GM18507 (cell line): ENCODE data around the gene SFTPD.

Experiments
- DNase-seq: peaks from one replicate; pipeline ENCODE4 v3.0.0; 2011; ENCODE audit warnings: low read depth; ENCODE audit not compliant: insufficient read length; ENCODE audit errors: extremely low spot score
- FAIRE-seq: peaks from 2 replicates; lab custom pipeline; 2011; peaks lifted over from hg19 to GRCh38; lab: Jason Lieb, UNC

Gene SFTPD

GRCh38 chr10:79946271-79947082 is 2.4 kb downstream of the SFTPD start:
- FAIRE-seq, result no peak
- DNase-seq, result no peak

- FAIRE-seq (no peak), DNase-seq (no peak)
Observed at GRCh38 chr10:79944428-79945395, 4.2 kb downstream of the SFTPD start.

GRCh38 chr10:79943871-79944270 is 5.0 kb downstream of the SFTPD start:
- DNase-seq (no peak), FAIRE-seq (no peak)

- DNase-seq (no peak), FAIRE-seq (no peak)
Observed at GRCh38 chr10:79942261-79943185, 6.4 kb downstream of the SFTPD start.

- no peak for FAIRE-seq
- DNase-seq, result no peak
Observed at GRCh38 chr10:79941585-79942210, 7.2 kb downstream of the SFTPD start.

- FAIRE-seq, result no peak
- DNase-seq, result no peak
Observed at GRCh38 chr10:79941146-79941545, 7.8 kb downstream of the SFTPD start.

GRCh38 chr10:79940431-79940830 is 8.5 kb downstream of the SFTPD start:
- no peak for FAIRE-seq
- DNase-seq, result no peak

GRCh38 chr10:79939969-79940368 is 8.9 kb downstream of the SFTPD start:
- no peak for DNase-seq

GRCh38 chr10:79938728-79939406 is 10.0 kb downstream of the SFTPD start:
- peak; percentile 89 for FAIRE-seq
- peak; percentile 23 for DNase-seq

More at GRCh38 chr10:79939969-79940368, 8.9 kb downstream of the SFTPD start:
- no peak for FAIRE-seq

- no peak for DNase-seq
Observed at GRCh38 chr10:79937701-79938151, 11.2 kb downstream of the SFTPD start.

GRCh38 chr10:79936625-79937615 is 12.0 kb downstream of the SFTPD start:
- DNase-seq, result no peak
- no peak for FAIRE-seq

More at GRCh38 chr10:79937701-79938151, 11.2 kb downstream of the SFTPD start:
- FAIRE-seq, result no peak

- no peak for FAIRE-seq
- no peak for DNase-seq
Observed at GRCh38 chr10:79933961-79934360, 14.9 kb downstream of the SFTPD start.

GRCh38 chr10:79932841-79933379 is 16.0 kb downstream of the SFTPD start:
- FAIRE-seq, result no peak

GRCh38 chr10:79932307-79932706 is 16.6 kb downstream of the SFTPD start:
- DNase-seq (no peak), FAIRE-seq (no peak)

More at GRCh38 chr10:79932841-79933379, 16.0 kb downstream of the SFTPD start:
- DNase-seq, result no peak

- no peak for DNase-seq
- no peak for FAIRE-seq
Observed at GRCh38 chr10:79930751-79931150, 18.2 kb downstream of the SFTPD start.

GRCh38 chr10:79930267-79930666 is 18.6 kb downstream of the SFTPD start:
- DNase-seq (no peak), FAIRE-seq (no peak)

- DNase-seq (peak; percentile 52), FAIRE-seq (peak; percentile 83)
Observed at GRCh38 chr10:79929409-79929904, 19.4 kb downstream of the SFTPD start.
